PFSK-1 (cell line): ENCODE data around the gene B4GALT3.

Source experiments
- FOXP2 ChIP-seq: optimal IDR thresholded peaks from 2 replicates; pipeline ENCODE3; 2011; ENCODE audit warnings: borderline replicate concordance, control low read depth, inconsistent platforms; ENCODE audit not compliant: insufficient read depth; ENCODE audit errors: extremely low read length, extremely low read depth
- POLR2AphosphoS5 ChIP-seq: IDR thresholded peaks from 2 replicates; pipeline ENCODE4 v1.6.1; 2012; ENCODE audit warnings: low read depth, mild to moderate bottlenecking, control low read depth, low read length, moderate library complexity
- REST ChIP-seq, 2 experiments: IDR thresholded peaks; 2 replicates each; pipeline versions ENCODE4 v1.6.1 to v1.8.0; 2011 to 2012; ENCODE audit warnings: low read depth in 2 of 2, low read length in 2 of 2, control low read depth in 1 of 2, inconsistent platforms in 1 of 2, mild to moderate bottlenecking in 1 of 2, moderate library complexity in 1 of 2; ENCODE audit not compliant: insufficient read depth in 1 of 2
- SIN3A ChIP-seq: IDR thresholded peaks from 2 replicates; pipeline ENCODE4 v1.6.1; 2012; ENCODE audit warnings: mild to moderate bottlenecking, low read length, moderate library complexity, borderline replicate concordance; ENCODE audit not compliant: insufficient read depth
- TAF1 ChIP-seq: IDR thresholded peaks from 2 replicates; pipeline ENCODE4 v1.6.1; 2012; ENCODE audit warnings: low read length, control low read depth, borderline replicate concordance; ENCODE audit not compliant: insufficient read depth

Gene B4GALT3

GRCh38 chr1:161137881-161138280 is 39.4 kb downstream of the B4GALT3 start:
- TF ChIP-seq SIN3A: no peak

DNA sequence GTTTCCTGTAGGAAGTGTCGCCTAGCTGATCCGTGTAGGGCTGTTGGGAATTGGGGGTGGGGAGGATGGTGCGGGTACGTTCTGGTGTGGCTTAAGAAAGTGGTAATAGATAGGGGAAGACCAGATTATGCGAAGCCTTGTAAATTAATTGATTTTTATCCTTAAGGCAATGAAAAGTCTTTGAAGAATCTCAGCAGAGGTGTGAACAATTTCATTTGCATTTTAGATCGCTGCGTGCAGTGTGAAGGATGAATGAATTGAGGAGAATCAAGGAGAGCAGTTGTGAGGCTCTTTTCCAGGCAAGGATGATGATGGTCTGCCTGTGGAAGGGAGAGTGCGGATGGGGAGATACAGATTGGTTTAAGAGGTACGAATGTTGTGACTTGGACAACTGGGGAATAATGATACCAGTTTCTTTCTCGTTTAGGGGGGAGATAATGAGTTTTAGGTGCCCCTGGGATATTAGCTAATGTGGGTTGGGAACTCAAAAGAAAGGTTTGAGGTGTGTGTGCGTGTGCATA is 44.0 kb downstream of the B4GALT3 start:
- 0 out of 2 replicates have a peak, but pooled peaks have one; percentile 59 for TF ChIP-seq SIN3A
- TF ChIP-seq POLR2AphosphoS5: no peak
- no peak; a peak in 1 of 4 replicates for TF ChIP-seq REST (IDR thresholded peaks at IDR 0.05; ENCODE audit: insufficient read depth in 1 of 2, low read depth in 2 of 2, low read length in 2 of 2)

DNA sequence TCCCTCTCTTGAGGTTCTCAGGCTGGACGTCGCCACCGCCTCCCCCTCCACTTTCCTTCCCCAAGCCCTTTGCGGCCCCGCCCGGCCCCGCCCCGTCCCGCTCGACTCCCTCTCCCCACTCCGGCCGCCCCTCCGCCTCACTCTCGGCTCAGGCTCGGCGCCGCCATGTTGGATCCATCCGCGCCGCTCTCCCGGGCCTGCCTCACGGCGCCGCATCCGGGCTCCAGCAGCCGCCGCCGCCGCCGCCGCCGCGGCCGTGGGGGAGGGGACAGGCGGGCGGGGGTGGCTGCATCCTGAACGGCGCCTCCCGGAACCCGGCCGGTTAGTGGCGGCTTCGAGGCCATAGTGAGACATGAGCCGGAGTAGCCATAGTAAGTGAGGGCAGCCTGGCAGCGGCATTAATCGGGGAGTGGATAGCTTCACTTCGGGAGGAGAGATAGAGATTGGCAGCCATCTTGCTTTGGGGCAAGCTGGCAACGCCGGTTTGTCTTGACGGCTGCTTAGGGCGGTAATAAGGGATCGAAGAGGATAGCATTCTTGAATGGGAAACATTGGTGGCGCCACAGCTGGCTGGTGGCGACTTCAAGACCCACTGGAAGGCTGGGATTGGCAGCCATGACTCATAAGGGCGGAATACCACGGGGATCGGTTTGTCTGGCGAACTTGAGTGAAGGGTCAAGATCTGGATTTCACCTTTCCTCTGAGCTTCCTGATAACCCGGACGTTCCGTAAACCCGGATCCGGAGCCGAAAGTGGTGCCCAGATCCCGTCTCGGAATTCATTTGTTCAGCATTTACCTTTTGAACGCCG is 44.7 kb downstream of the B4GALT3 start, which contains the start of gene DEDD:
Gene DEDD, minus strand, starts transcription at position 258 of the 810 bp plus-strand sequence. CDS start 8,205 bp downstream, outside the sequence.
- TF ChIP-seq FOXP2: peak; percentile 75
- no peak for TF ChIP-seq TAF1
- no peak for TF ChIP-seq SIN3A
- peak in 1 of 2 experiments; percentile 26; a peak in 1 of 4 replicates for TF ChIP-seq REST (IDR thresholded peaks at IDR 0.05; ENCODE audit: insufficient read depth in 1 of 2, low read depth in 2 of 2, low read length in 2 of 2)
- TF ChIP-seq POLR2AphosphoS5: no peak; the same call in 1 of the 2 replicates

- no peak for TF ChIP-seq SIN3A
- no peak for TF ChIP-seq FOXP2
- TF ChIP-seq REST (IDR thresholded peaks at IDR 0.05; ENCODE audit: insufficient read depth in 1 of 2, low read depth in 2 of 2, low read length in 2 of 2): no peak
- no peak for TF ChIP-seq TAF1
- no peak for TF ChIP-seq POLR2AphosphoS5
Observed at GRCh38 chr1:161131523-161132409, 45.5 kb downstream of the B4GALT3 start.

GRCh38 chr1:161130266-161130665 is 47.0 kb downstream of the B4GALT3 start:
- no peak for TF ChIP-seq POLR2AphosphoS5
- no peak for TF ChIP-seq SIN3A
- no peak for TF ChIP-seq REST (IDR thresholded peaks at IDR 0.05; ENCODE audit: insufficient read depth in 1 of 2, low read depth in 2 of 2, low read length in 2 of 2)
- no peak for TF ChIP-seq TAF1
- no peak for TF ChIP-seq FOXP2
